Inflammatory macrophage treated with lipopolysaccharide for 4 hours (primary cell): ENCODE results near the gene TGFBI.

Experiments
- DNase-seq: peaks from one replicate; pipeline ENCODE4 v3.0.0-alpha.2; 2020

The TGFBI gene

GRCh38 chr5:136067422-136067821 lies 38.6 kb downstream of the TGFBI start:
- DNase-seq = no peak

- no peak for DNase-seq
Observed at GRCh38 chr5:136070486-136071285, 41.9 kb downstream of the TGFBI start.

GRCh38 chr5:136073714-136074529 lies 45.1 kb downstream of the TGFBI start:
- no peak for DNase-seq

- DNase-seq = no peak
Observed at GRCh38 chr5:136075466-136075891, 46.7 kb downstream of the TGFBI start.

- no peak for DNase-seq
Observed at GRCh38 chr5:136076067-136076466, 47.3 kb downstream of the TGFBI start.

- no peak for DNase-seq
Observed at GRCh38 chr5:136076881-136077445, 48.2 kb downstream of the TGFBI start.

GRCh38 chr5:136079195-136079985 lies 50.6 kb downstream of the TGFBI start:
- peak; percentile 1 for DNase-seq

- no peak for DNase-seq
Observed at GRCh38 chr5:136080113-136080482, 51.3 kb downstream of the TGFBI start.

- DNase-seq = peak; percentile 84
Observed at GRCh38 chr5:136080483-136081216, 51.9 kb downstream of the TGFBI start.

GRCh38 chr5:136081217-136081591 lies 52.4 kb downstream of the TGFBI start:
- DNase-seq = no peak

- DNase-seq = peak; percentile 46
Observed at GRCh38 chr5:136082390-136083193, 53.8 kb downstream of the TGFBI start.

GRCh38 chr5:136084698-136085097 lies 55.9 kb downstream of the TGFBI start:
- no peak for DNase-seq

GRCh38 chr5:136086783-136087566 lies 58.2 kb downstream of the TGFBI start:
- DNase-seq = no peak

- DNase-seq = peak; percentile 8
Observed at GRCh38 chr5:136087961-136088871, 59.4 kb downstream of the TGFBI start.

GRCh38 chr5:136089791-136090190 lies 61.0 kb downstream of the TGFBI start:
- DNase-seq = no peak

- no peak for DNase-seq
Observed at GRCh38 chr5:136090319-136090718, 61.5 kb downstream of the TGFBI start.

- DNase-seq = peak; percentile 68
Observed at GRCh38 chr5:136094189-136094912, 65.6 kb downstream of the TGFBI start.

- DNase-seq = no peak
Observed at GRCh38 chr5:136094913-136095641, 66.3 kb downstream of the TGFBI start.
